ENCODE data around the gene KRTAP9-7. TPM values are rescaled to one million over a fixed set of nuclear protein-coding genes. Genes with fewer than 3 reads are reported as not detected.
A peak's percentile ranks its signal among the peaks of the same experiment; 100 is the strongest.

Gene KRTAP9-7
- total RNA-seq, 4 donors from 2014 or later = not detected

DNA sequence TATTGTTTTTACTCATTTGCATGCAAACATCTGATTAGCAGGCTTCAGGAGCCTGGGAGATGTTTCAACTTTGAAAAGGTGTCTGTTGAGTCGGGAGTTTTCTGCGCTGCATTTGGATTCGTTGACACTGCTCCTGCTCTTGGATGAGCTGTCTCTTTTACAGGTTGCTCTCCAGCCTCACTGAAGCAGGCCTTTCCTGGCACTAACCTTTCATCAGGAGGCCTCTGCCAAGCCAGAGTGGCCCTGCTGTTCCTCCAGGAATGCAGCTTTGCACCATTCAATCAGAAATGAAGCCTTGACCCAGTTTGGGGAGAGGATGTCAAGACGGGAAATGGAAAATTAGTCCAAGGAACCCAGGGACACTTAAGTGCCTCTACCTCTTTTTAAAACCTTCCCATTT is 27.5 kb downstream of the KRTAP9-7 start:
- TF ChIP-seq, protein P1, sequence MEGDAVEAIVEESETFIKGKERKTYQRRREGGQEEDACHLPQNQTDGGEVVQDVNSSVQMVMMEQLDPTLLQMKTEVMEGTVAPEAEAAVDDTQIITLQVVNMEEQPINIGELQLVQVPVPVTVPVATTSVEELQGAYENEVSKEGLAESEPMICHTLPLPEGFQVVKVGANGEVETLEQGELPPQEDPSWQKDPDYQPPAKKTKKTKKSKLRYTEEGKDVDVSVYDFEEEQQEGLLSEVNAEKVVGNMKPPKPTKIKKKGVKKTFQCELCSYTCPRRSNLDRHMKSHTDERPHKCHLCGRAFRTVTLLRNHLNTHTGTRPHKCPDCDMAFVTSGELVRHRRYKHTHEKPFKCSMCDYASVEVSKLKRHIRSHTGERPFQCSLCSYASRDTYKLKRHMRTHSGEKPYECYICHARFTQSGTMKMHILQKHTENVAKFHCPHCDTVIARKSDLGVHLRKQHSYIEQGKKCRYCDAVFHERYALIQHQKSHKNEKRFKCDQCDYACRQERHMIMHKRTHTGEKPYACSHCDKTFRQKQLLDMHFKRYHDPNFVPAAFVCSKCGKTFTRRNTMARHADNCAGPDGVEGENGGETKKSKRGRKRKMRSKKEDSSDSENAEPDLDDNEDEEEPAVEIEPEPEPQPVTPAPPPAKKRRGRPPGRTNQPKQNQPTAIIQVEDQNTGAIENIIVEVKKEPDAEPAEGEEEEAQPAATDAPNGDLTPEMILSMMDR (IDR thresholded peaks at IDR 0.05) = no peak
- no peak for ATAC-seq (ENCODE audit: low FRiP score)
- no peak for DNase-seq (ENCODE audit: low spot score)

DNA sequence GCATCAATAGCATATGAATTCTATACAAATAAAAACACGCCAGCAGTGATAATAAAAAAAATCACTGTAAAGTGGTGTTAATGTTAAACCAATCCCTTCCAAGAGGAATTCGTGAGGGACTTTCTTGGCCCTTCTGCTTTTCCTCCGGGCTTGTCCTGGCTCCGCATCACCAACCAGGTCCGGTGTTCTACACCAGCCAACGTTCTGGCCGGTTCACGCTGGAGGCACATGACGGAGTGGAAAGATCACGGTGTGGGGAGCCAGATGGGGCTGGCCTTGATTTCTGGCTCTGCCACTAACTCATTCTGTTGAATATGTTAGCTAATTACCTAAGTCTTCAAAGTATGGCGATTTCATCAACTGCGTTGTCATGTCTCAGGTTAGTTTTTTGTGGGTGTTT is 28.6 kb downstream of the KRTAP9-7 start:
- TF ChIP-seq, protein P1 (IDR thresholded peaks at IDR 0.05) = no peak

DNA sequence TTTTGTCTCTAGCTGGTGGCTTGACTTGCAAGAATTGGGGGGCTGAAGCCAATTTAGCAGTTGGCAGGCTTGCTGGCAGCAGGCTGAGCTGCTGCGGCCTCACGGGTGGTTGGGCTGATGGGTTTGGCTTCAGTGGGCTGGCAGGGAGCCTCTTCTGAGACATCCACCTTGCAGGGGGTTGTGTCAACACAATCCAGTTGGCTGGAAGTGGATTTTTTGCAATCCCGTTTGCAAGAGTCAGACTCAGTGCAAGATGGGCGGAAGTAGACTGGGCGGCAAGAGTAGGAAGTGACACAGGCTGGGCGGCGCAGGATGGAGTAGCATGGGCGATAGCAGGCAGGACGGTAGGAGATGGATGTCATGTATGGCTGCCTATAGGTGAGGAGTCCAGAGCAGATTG is 32.1 kb downstream of the KRTAP9-7 start:
- TF ChIP-seq, protein P1 (IDR thresholded peaks at IDR 0.05) = no peak
- no peak for ATAC-seq (ENCODE audit: low FRiP score)
- no peak for DNase-seq (ENCODE audit: low spot score)

More for the DNA sequence above, 28.6 kb downstream of the KRTAP9-7 start:
- ATAC-seq (ENCODE audit: low FRiP score) = no peak
- DNase-seq (ENCODE audit: low spot score) = no peak

DNA sequence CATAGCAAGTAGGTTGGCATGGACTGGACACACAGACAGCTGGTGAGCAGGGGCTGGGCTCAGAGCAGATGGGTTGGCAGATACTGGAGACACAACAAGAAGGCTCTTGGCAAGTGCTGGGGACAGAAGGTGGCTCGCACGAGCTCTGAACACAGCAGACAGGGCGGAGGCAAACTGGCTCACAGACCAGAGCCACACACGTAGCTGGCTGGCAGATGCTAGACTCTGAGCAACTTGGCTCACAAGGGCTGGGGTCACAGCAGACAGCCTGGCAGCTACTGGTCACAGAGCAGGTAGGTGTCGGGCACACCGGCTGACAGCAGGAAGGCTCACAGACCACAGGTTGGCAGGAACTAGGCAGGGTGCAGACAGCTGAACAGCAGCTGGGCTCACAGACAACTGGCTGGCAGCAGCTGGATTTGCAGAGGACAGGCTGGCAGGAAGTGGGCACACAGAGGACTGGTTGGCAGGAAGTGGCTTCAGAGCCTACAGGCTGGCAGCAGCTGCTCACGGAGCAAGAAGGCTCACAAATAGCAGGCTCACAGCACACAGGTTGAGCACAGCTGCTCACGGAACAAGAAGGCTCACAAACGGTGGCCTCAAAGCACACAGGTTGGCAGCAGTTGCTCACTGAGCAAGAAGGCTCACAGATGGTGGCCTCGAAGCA is 32.9 kb downstream of the KRTAP9-7 start:
- DNase-seq (ENCODE audit: low spot score) (no peak), ATAC-seq (ENCODE audit: low FRiP score) (peak; percentile 17)
- TF ChIP-seq, protein P1 (IDR thresholded peaks at IDR 0.05) = no peak

DNA sequence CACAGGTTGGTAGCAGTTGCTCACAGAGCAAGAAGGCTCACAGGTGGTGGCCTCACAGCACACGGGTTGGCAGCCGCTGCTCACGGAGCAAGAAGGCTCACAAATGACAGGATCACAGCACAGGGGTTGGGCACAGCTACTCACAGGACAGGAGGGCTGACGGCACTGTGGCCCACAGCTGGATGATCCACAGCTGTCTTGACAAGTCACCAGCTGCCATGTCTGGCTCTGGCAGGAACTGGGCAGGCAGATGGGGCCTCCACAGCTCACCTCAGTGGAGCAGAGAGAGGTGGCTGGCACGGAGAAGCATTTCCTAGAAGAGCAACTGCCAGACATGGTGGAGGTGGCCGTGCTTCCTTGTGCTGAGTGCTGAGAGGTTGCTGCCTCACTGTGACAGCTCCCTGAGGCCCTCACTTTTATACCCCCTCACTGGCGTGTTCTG is 33.4 kb downstream of the KRTAP9-7 start, which contains the start of gene KRTAP16-1:
KRTAP16-1 (minus strand) TSS at position 392 of the 442 bp plus-strand sequence; CDS start at position 336, 56 bp downstream.
- DNase-seq (ENCODE audit: low spot score) (no peak), ATAC-seq (ENCODE audit: low FRiP score) (no peak)
- TF ChIP-seq, protein P1 (IDR thresholded peaks at IDR 0.05) = no peak

DNA sequence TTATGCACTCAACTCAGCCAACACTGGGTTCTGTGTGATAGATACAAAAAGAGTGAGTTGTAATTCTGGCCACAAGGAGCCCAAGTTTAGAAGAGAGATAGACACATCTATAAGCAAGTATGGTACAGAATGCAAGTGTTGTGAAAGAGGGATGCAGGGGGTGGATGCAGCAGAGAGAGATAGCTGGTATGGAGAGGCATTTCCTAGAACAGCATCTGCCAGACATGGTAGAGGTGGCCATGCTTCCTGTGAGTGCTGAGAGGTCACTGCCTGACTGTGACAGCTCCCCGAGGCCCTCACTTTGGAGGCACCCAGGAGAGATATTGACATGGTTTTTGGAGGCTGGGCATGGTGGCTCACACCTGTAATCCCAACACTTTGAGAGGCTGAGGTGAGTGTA is 35.6 kb downstream of the KRTAP9-7 start:
- TF ChIP-seq, protein P1 (IDR thresholded peaks at IDR 0.05) = no peak
- no peak for ATAC-seq (ENCODE audit: low FRiP score)
- DNase-seq (ENCODE audit: low spot score) = no peak

DNA sequence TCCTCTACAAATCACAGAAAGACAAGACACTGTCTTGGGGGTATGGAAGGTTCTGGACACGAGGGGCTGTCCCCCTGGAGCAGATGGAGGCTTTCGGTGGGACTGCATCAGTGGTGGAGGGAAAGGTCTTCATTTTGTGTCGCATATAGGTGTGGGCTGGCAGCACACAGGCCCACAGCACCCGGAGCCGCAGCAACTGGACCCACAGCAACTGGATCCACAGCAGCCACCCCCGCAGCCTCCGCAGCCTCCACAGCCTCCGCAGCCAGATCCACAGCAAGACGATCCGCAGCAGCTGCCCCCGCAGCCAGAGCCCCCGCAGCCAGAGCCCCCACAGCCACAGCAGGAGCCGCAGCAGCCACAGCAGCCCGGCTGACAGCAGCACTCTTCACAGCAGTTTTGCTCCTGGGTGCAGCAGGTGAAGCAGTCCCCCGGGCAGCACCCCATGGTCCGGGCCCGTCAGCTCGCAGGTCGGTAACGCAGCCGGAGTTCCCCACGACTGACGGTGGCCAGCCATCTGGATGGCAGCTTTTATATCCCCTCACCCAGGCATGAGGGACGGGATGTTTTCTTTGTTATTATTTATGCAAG is 39.8 kb downstream of the KRTAP9-7 start, which contains the start of gene KRTAP17-1:
KRTAP17-1 (minus strand) TSS at position 507 of the 591 bp plus-strand sequence; CDS start at position 447, 60 bp downstream.
- TF ChIP-seq, protein P1 (IDR thresholded peaks at IDR 0.05) = no peak
- ATAC-seq (ENCODE audit: low FRiP score) = no peak
- no peak for DNase-seq (ENCODE audit: low spot score)
